ENCODE results near the gene WWOX.

WWOX gene

DNA sequence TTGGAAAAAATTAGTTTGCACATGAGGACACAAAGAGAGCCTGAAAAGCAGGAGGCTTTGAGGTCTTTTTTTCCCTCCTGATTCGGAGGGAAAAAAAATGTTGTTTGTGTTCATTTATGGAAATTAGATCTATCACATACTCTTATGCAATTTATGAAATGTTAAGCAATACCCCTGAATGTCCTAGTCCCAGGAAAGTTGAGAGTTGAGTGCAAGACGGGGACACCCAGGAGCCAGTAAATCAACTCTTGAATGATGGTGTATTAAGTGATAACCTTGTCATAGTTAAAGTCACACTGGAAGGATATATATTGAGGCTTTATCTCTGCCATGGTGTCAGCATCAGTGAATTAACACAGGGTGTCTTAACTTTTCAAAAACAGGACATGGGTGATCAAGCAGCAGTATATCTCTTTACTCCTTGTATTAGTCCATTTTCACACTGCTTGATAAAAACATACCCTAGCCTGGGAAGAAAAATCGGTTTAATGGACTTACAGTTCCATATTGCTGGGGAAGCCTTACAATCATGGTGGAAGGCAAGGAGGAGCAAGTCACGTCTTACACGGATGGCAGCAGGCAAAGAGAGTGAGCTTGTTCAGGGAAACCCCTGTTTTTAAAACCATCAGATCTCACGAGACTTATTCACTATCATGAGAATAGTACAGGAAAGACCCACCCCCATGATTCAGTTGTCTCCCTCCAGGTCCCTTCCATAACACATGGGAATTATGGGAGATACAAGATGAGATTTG lies 1032.0 kb downstream of the WWOX start:
- DNase-seq = no peak

DNA sequence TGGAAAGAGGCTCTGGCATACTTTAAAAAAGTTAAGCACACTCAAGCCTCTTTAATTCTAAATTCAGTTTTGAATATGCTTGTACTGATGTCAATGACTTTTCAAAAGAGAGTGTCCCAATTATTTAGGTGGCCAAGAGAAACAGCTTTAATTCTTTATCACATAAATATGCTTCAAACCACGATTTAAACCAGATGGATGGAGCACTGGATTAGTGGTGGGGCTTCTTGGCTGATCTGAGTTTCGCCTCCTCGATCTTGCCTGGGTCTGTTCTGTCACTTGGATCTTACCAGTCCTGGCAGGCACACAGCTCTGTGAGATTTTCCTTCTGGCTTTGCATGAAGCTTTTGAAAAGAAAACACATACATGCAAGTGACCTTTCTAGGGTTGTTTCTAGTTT lies 1033.2 kb downstream of the WWOX start:
- peak; percentile 70 for DNase-seq

DNA sequence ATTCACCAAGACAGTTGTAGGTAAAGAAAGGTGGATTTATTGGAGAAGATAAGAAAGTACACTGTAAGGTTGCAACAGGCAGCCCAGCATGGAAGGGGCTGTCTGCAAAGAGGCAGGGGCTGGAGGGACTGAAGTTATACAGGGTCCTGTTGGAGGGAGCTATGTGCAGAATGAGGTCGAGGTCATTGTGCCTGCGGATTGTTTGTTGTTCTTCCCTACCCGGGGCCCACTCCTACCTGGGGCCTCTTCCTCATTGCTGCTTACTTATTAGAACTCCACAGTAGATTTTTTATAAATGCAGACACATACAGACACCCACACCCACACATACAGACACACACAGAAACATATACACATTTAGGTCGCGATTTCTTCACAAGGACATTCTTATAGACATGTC lies 1034.8 kb downstream of the WWOX start:
- no peak for DNase-seq

DNA sequence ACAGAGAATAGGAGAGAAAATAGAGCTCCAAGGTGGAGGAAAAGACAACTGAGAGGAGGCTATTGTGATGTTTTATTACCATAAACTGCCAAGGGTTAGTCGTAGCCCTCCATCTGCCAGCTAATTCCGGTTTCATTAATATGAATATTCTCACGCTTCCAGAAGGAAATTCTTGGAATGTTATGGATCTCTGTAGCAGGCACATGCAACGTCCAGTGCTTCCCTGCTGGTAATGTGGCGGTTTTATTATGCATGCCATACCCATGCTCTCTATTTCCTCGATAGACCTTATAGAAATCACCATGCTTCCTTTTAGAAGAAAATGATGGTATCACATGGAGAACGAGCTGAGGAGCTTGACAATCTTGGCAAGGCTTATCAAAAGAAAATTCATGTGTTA lies 1037.5 kb downstream of the WWOX start:
- DNase-seq = no peak

DNA sequence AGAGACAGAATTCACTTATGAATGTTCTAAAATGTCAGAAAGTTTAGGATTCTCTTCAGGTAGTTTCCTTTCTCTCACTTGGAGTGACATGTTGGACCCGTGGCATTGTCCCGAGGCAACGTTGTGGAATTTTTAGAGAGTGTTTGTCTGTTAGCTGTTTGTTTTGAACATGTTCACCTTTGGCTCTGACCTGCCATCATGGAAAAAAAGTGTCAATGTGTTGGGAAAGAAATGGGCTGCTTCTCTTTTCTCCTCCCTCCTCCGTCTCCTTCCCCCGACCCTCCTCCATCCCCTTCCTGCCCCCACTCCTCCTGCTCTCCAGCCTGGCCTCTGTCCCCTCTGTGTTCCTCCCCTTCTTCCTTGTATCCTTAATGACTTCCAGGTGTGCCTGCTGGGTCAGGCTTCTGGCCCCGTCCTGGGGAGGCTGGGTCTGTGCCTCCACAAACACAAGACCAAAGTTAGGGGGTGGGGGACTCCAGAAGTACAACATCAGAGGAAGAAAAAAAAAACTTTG lies 1038.0 kb downstream of the WWOX start:
- DNase-seq = no peak

DNA sequence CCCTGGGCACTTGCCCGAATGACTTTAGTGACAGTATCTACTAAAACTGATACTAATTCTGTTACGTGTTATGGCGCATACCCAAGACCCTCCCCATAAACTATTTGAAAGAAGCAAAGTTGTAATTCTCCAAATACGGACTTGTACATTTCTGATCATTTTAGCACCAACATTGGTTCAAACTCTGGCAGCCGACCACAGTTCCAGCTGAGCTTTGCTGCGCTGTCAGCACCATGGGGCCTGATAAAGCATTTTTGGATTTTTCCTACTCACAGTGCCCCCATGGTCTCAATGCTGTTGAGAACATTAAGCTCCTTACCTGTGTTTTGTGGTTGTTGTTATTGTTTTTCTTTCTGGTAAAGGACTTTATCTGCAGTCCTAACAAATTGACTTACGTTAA lies 1040.3 kb downstream of the WWOX start:
- no peak for DNase-seq

DNA sequence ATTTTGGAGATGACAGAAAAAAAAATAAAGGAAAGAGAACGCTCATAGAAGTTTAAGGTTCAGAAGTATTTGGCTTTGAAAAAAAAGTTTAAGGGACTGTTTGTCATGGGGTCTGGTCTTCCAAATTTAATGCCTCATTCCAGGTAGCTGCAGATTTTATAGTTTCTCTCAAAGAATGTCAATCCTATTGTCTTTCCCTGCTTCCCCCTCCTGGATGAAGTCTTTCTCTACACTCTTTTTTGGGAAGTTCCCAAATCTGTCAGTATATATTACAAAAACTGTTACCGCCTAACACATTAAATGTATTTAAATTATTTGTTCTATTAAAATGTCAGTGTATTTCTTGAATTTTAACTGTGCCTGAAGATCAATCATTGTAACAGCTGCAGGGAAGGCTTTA lies 1043.6 kb downstream of the WWOX start:
- DNase-seq = no peak

DNA sequence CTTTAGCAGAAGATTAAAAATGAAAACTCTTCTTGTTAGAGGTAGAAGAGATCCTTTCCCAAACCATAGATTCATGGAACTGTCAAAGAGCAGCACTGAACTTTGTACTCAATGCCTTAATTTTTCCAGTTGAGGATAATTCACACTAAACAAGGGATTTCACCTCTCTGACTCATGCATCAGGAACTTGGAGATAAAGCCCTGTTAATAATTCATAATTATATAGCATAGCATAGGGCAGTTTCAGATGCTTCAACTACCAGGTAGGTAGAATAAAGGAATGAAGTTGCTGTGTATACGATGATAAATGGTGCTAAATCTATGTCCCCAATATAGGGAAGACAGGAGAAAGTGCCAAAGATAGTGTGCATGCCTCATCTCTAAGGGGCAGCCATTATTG lies 1050.7 kb downstream of the WWOX start:
- DNase-seq = no peak

DNA sequence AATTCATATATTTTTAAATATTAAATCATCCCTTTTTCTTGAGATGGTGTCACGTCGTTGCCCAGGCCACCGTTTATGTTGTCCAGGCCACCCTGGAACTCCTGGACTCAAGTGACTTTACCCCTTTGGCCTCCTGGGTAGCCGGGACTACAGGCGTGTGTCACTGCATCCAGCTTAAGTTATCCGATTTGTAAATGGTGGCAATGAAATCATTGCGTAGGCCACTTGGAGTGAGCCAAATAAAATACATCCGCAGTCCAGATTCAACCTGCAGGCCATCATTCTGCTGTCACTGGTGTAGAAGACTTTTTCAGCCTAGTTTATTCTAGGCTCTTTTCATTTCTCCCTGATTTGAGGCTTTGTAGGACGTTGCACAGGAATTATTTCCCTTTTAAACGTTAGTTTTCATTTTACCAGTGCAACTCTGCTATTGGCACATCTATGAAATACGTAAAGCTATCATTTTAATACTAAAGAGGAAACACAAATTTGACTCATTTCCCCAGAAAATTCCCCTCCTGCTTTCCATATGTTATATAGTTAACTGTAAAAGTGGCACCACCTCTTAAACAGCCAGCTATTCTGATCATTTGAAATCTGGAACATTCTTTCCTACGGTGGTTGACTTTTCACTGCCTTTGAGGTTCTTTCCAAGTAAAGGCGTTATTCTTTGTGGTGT lies 1051.3 kb downstream of the WWOX start:
- no peak for DNase-seq

DNA sequence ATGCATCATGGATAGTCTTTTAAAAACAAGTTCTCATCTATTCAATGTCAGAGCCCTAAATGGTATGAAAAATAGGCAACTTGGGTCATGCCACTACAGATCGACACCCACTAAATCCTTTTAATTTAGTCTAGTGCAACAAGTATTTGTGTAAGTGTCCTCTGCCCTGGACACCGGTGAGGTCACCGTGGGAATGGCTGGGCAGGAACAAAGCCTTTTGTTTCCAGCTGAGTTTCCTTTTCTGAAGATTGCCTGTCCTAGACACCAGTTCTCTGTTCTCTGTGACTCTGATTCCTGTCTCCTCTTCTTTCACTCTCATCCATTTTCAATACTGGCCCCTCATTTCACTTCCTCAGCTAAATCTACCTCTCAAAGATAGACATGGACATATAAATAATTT lies 1054.6 kb downstream of the WWOX start:
- DNase-seq = peak; percentile 71

DNA sequence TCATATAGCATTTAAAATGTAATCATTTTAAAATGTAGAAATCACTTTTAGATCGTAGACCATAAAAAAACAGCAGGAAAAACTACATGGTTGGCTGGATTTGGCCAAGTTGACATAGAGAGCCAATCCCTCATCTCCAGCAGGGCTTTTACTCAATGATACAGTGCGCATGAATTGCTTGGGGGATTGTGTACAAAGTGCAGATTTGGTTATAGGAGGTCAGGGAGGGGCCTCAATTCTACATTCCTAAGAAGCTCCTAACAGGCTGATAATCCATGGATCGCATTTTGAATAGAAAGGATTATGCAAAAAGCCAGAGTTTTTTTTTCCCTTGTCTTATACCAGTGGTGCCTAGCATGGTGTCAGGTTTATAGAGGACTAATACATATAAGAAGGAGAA lies 1056.0 kb downstream of the WWOX start:
- DNase-seq = no peak

DNA sequence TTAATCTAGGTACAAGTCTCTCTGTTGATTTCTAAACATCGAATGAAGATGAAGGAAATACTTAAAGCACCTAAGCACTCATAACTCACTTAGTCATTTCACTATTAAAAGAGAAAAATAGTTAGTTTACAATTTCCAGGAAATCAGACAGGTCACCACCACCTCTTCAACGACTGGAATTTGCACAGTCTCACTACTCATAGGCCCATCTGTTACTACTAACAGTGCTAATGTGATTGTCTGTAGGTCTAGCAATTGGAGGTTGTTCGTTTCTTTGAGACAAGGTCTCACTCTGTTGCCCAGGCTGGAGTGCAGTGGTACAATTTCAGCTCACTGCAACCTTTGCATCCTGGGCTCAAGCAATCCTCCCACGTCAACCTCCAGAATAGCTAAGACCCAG lies 1056.5 kb downstream of the WWOX start:
- DNase-seq = no peak

DNA sequence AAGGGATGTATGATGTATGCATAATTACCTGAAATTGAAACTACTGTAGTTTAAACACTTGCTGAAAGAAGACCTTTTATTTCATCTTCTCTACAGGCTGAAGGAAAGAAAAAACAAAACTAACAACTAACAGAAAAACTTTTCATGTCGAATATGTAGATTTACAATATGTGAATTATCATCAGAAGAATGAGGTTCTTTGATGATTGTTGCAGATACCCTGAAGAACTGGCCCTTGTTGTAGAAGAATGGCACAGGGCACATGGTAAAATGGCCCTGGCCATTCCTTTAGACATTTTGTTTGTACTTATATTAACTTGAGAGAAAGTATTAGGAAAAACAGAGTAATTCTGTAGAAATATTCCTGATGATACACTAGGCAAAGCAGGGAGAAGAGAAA lies 1057.3 kb downstream of the WWOX start:
- DNase-seq = no peak

DNA sequence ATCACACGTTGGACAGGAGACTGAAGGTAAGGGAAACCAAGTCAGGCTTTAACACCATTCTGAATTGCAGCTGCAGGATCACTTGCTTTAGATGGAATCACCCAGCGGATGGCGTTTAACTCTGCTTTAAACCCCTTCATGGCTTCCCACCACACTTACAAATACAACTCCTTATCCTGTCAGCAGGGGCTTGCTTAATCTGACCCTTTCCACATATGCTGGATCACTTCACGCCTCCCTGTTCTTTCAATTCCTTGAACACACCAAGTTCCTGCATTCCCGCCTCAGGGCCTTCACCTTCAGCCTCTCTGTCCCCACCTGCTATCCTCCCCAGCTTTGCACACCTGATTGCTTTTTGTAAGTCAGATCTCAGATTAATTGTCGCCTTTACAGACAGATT lies 1058.9 kb downstream of the WWOX start:
- DNase-seq = no peak

DNA sequence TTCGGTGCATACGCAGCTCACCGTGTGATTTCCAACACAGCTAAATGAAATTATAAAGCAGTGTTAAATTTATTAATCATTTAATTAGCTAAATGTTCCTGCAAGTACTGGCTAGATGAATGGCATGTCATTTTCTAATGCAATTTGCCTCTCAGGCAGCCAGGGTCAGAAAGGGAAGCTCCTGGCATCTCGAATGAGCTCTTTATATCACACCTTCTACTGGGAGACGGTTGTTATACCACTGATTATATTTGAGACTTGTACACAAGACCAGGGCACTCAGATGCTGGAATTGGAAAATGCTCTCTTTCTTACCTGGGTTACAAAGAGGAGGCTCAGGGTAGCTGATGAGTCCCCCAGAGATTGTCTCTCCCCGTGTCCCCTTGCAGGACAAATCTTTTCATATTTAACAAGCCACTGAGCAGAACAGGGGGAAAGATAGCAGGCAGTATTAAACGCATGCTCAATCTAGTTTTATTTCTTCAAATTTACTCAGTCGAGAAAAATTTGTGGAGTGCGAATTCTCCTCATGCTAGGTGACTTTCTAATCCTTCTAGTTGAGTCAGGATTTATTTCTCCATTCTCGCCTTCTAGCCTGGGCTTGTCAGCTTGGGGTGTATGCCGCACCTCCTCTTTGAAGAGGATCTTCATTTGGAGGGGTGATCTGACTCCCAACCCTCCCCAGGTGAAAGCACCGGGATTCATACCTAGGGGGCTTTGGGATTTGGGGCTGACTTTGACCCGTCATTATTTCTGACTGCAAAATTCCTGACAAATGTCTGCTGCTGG lies 1060.0 kb downstream of the WWOX start:
- DNase-seq = no peak

DNA sequence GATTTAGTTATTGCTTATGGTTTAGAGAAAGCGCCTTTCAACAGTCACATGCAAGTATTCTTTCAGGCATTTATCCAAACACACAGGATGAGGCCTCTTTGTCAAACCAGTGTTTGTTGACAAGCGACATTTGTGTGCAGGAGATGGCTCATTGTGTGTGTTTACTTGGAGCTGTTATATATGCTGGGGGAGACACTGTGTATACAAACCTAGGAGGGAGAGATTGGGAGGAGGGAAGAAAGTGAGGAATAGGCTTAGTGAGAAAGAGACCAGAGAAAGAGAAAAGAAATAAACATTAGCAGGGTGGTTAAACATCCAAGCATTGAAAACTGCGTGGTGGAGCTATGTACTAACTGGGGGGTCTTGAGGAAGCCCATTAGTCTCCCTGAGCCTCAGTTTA lies 1063.5 kb downstream of the WWOX start:
- DNase-seq = no peak

DNA sequence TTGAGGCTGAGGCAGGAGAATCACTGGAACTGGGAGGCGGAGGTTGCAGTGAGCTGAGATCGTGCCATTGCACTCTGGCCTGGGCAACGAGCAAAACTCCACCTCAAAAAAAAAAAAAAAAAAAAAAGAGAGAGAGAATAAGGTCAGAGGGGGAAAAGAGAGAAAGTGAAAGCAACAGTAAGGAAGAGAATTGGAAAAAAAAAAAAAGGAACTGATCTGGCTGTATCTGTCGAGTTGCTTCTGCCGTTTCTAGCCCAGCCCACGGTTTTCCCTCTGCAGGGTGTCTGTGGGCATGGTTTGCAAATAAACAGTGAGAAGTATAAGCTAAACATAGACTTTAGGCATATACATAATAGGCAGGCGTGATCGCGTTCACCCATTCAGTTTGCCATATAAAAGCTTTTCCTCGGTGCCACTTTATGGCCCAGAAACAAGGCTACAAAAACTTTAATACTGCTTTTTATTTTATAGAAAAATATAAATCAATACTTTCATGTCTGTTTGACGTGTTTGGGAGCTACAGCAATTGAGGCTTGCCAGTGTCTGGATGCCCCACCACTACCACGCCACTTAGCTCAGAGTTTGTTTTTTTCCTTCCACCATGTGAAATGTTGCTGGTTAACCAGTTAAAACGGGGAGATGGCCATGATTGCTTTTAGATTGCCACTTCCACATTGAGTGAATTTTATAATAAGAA lies 1064.4 kb downstream of the WWOX start:
- DNase-seq = no peak

DNA sequence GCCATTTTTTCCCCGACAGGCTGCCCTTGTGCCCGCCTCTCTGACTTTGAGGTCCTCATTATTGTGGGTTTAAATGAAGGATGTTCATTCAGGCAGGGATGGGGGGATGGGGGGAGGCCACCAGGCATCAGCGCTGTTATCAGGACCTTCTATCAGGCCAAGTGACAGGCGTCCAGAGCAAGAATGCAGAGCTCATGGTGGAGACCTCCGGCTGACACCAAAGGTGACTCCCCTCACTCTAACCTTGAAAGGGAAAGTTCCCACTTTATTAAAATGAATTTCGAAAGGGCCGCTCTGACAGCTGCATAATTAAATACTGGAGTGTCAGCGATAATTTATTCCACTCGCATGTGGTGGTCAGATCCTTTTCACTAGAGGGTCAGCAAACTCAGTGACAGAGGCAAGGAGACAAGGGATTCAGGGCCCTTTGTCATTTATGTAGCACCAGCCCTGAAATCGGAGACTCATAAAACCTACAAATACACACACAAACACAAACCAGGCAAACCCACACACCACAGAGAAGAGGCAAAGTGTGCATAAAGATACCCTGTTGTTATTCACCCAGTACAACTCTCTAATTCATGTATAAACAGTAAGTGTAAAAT lies 1065.0 kb downstream of the WWOX start:
- DNase-seq = peak; percentile 71

DNA sequence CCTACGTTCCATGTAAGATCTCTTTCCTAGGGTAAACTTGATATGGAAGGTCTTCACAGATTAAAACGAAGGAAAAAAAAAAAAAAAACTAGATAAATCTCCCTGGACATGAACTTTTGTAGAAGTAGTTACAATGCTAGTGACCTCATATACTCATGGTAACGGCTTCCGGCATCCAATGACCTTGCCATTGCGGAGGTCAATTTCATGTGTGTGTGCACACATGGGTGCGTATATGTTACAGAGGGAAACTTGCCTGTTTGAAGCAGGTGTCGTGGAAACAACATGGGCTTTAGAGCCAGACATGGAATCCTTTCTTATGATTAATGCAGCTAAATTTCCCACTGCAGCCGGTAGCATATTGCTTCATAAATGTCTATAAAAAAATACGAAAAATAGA lies 1065.6 kb downstream of the WWOX start:
- DNase-seq = peak; percentile 53

DNA sequence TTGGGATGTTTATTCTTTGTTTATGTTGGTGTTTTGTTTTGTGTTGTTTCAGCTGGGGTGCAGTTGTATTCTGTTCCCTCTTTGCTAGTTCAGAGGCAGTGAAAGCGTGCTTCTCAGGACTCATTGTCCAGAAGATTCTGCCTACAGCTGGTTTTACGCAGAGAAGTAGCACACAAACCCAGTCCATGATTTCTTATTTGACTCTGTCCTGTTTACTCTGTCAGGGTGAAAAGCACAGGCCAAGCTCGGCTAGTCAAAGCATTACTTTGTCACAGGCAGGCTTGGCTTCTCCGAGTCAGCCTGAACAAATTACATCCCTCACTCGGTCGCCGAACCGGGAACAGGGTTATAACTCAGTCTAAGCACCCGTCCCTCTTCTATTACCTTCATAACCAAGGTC lies 1066.1 kb downstream of the WWOX start:
- peak; percentile 21 for DNase-seq

DNA sequence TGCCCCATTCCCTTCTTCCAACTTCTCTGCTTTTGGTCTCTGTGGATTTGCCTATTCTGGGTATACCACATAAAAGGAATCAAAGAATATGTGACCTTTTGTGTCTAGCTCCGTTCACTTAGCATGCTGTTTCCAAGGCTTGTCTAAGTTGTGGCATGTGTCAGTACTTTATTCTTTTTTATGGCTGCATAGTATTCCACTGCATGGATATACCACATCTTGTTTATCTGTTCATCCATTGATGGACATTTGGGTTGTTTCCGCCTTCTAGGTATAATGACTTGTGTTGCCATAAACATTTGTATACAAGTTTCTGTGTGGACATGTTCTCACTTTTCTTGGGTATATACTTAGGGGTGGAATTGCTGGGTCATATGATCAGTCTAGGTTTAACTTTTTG lies 1068.4 kb downstream of the WWOX start:
- DNase-seq = no peak

DNA sequence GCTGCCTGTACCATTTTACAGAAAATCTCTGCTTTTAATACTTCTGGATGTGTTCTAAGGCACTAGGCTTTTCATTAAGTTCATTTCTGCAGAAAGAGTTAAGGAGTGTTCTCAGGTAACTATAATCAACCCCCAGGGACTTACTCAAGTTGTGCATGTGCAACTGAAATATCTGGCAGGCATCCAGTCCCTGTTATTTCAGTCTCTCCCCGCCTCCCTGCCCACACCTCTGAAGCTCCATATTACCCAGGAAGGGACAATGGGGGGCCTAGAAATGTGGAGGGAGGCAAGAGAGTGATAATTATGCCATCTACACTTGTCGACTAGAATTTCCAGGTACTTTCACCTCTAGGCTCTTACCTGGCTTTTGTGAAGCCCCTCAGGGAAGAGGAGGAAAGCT lies 1068.9 kb downstream of the WWOX start:
- no peak for DNase-seq

DNA sequence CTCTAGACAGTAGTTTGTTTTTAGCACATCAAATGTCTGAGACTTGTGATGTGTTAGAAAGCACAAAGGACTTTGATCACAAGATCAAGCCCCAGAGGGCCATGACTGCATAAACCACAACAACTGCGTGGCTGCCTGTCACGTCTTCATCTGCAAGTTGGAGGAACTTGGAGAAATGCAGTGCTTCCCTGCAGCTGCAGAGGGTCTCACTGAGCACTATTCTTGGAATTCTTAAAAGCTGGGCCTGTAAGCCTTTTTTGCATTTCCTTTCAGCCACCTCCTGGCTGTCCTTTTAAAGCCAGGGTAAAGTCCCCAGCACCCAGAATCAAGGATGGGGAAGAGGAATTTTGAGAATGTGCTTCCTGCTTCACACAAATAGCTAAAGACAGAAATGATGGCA lies 1069.8 kb downstream of the WWOX start:
- peak; percentile 42 for DNase-seq
